ENCODE results near the gene KMT2A.
A peak's percentile ranks its signal among the peaks of the same experiment; 100 is the strongest.

KMT2A gene

GRCh38 chr11:118529584-118530175, 93.4 kb downstream of the KMT2A start:
- intact Hi-C loops (cut with DNase I), result loop anchor here (5.0 kb wide), 1 partner anchor 38 kb away; the partner anchor contains the start of gene IFT46
- no peak for DNase-seq

GRCh38 chr11:118530180-118530682, 93.9 kb downstream of the KMT2A start:
- intact Hi-C loops (cut with DNase I), result loop anchor here (5.0 kb wide), 1 partner anchor 37 kb away; the partner anchor contains the start of gene IFT46
- DNase-seq, result peak in 5 of 42 donors; percentile 11 to 53 (median 30)

- peak; percentile 46 to 92 (median 84) for DNase-seq
- intact Hi-C loops (cut with DNase I), result loop anchor here (5.0 kb wide), 1 partner anchor 36 kb away; the partner anchor contains the start of gene IFT46
Measured at GRCh38 chr11:118530683-118531596, 94.6 kb downstream of the KMT2A start, which contains the start of gene TMEM25. Gene TMEM25 (plus strand): TSS chr11:118531192. CDS start chr11:118531802, 610 bp downstream.

GRCh38 chr11:118531597-118532084, 95.3 kb downstream of the KMT2A start:
- DNase-seq, result peak in 19 of 42 donors; percentile 18 to 72 (median 50)
- intact Hi-C loops (cut with DNase I), result loop anchor here (5.0 kb wide), 1 partner anchor 36 kb away; the partner anchor contains the start of gene IFT46

- DNase-seq, result no peak
- intact Hi-C loops (cut with DNase I), result loop anchor here (5.0 kb wide), 1 partner anchor 35 kb away; the partner anchor contains the start of gene IFT46
Measured at GRCh38 chr11:118532091-118532490, 95.8 kb downstream of the KMT2A start.

- intact Hi-C loops (cut with DNase I), result loop anchor here (5.0 kb wide), 1 partner anchor 34 kb away; the partner anchor contains the start of gene IFT46
- no peak for DNase-seq
Measured at GRCh38 chr11:118532852-118533768, 96.8 kb downstream of the KMT2A start.

GRCh38 chr11:118533769-118534729, 97.8 kb downstream of the KMT2A start:
- intact Hi-C loops (cut with DNase I), result loop anchor here (5.0 kb wide), 1 partner anchor 33 kb away; the partner anchor contains the start of gene IFT46

GRCh38 chr11:118535261-118535660, 99.0 kb downstream of the KMT2A start:
- intact Hi-C loops (cut with DNase I), result no loop called here

More at GRCh38 chr11:118533769-118534729, 97.8 kb downstream of the KMT2A start:
- peak; percentile 22 to 80 (median 57) for DNase-seq

GRCh38 chr11:118536726-118537125, 100.4 kb downstream of the KMT2A start:
- intact Hi-C loops (cut with DNase I), result no loop called here

More at GRCh38 chr11:118535261-118535660, 99.0 kb downstream of the KMT2A start:
- no peak for DNase-seq

GRCh38 chr11:118537409-118537980, 101.2 kb downstream of the KMT2A start:
- intact Hi-C loops (cut with DNase I), result no loop called here
- DNase-seq, result no peak

More at GRCh38 chr11:118536726-118537125, 100.4 kb downstream of the KMT2A start:
- no peak for DNase-seq

- no peak for DNase-seq
- intact Hi-C loops (cut with DNase I), result no loop called here
Measured at GRCh38 chr11:118544010-118544646, 107.8 kb downstream of the KMT2A start.

- DNase-seq, result no peak
Measured at GRCh38 chr11:118544647-118545010, 108.3 kb downstream of the KMT2A start.

GRCh38 chr11:118545533-118545932, 109.2 kb downstream of the KMT2A start:
- intact Hi-C loops (cut with DNase I), result no loop called here
- no peak for DNase-seq

More at GRCh38 chr11:118544647-118545010, 108.3 kb downstream of the KMT2A start:
- intact Hi-C loops (cut with DNase I), result no loop called here

GRCh38 chr11:118547132-118547531, 110.8 kb downstream of the KMT2A start:
- DNase-seq, result no peak
- intact Hi-C loops (cut with DNase I), result no loop called here

GRCh38 chr11:118552341-118552740, 116.0 kb downstream of the KMT2A start:
- intact Hi-C loops (cut with DNase I), result no loop called here
- no peak for DNase-seq

- intact Hi-C loops (cut with DNase I), result no loop called here
- no peak for DNase-seq
Measured at GRCh38 chr11:118560806-118561205, 124.5 kb downstream of the KMT2A start.

Measured in head of caudate nucleus (tissue), 42 donors.